ENCODE results near the gene LNX2. TPM values are rescaled to one million over a fixed set of nuclear protein-coding genes. Genes with fewer than 3 reads are reported as not detected.

Gene LNX2
- total RNA-seq, 2 donors from 2014 or later, result 26.1 to 36.4 TPM

DNA sequence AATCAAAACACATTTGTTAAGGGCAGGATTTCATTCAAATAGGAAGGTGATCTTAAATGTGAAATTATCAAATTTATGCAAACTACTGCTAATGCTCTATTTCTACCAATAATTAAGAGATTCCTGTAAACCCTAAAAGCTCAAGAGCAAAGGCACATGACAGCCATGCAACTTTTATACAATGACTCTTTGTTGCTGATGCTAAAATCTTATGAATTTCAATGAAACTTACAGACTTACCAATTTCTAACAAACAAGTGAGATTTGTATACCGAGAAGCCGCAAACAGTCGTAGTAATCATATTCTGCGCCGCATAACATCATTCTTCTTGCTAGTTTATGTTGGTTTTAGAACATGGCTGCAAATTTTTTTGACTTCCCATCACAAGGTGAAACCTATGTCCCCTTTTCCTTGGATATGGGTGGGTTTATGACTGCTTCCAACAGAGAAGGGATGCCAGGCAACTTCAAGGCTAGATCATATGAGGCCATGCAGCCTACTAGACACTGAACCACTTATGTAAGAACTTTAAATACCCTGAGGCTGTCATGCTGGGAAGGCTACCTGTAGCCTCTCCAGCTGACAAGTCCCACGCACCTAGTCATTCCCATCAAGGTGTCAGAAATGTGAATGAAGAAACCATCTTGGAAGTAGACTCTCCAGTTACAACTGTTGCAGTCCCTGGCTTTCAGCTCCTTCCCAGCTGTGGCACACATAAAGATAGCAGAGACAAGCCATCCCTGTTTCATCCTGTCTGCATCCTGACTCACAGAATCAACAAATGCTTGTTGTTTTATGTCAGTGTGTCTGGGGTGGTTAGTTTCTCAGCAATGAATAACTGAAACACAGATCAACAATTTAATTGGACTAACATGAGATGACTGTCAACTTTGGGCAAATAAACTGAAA lies 42.0 kb downstream of the LNX2 start:
- DNase-seq (no peak), ATAC-seq (no peak)
- intact Hi-C loops (cut with DNase I, micrococcal nuclease), result no loop called here

DNA sequence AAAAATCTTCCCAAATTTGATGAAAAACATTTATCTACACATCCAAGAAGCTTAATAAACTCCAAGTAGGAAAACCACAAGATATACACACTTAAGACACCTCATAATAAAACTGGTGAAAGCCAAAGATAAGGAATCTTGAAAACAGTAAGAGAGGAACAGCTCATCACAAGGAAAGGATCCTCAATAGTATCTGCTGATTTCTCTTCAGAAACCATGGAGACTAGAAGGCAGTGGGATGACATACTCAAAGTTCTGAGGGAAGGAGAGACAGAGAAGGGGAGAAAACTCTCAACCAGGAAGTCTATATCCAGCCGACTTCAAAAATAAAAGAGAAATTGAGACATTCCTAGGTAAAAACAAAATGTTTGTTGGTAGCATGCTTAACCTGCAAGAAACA lies 45.7 kb downstream of the LNX2 start:
- no peak for ATAC-seq
- DNase-seq, result no peak
- intact Hi-C loops (cut with DNase I, micrococcal nuclease), result no loop called here

- ATAC-seq (peak; percentile 74), DNase-seq (no peak)
- intact Hi-C loops (cut with DNase I, micrococcal nuclease), result no loop called here
These were observed 47.1 kb downstream of the LNX2 start for GRCh38 chr13:27573265-27573664.

DNA sequence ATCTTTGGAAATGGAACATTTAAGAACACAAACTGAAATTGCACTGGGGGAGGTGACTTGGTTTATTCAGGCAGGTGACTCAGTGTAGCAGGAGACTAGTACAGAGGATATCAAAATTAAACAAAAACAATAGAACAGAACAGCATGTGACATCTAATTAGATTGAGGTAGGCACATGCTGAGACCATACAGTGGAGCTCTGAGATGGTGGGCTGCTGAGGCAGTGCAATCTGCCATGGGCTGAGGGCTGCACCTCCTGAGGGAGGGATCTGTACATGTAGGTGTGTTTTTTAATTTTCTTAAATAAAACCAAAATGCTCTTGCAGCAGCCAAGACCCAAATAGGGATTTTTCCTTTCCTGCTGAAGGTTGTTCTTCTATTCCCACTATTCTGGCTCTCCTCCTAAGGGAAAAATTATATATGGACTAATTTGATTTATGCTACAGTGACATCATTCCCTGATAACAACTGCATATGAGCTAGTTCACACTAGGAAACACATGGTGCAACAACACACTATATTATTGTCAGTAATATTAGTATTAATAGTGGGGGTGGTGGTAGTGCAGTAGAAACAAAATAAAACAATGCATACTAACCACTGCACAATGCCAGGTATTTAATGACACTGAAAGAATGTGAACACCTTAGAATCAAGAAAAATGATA lies 48.0 kb downstream of the LNX2 start:
- intact Hi-C loops (cut with DNase I, micrococcal nuclease), result no loop called here
- ATAC-seq (no peak), DNase-seq (no peak)

GRCh38 chr13:27570906-27571305 lies 49.4 kb downstream of the LNX2 start:
- intact Hi-C loops (cut with DNase I, micrococcal nuclease), result no loop called here
- DNase-seq (no peak), ATAC-seq (no peak)

GRCh38 chr13:27569405-27569804 lies 50.9 kb downstream of the LNX2 start:
- intact Hi-C loops (cut with DNase I, micrococcal nuclease), result no loop called here
- ATAC-seq (no peak), DNase-seq (no peak)

- no peak for ATAC-seq
- intact Hi-C loops (cut with DNase I, micrococcal nuclease), result no loop called here
- DNase-seq, result no peak
These were observed 54.5 kb downstream of the LNX2 start for GRCh38 chr13:27565818-27566217.

DNA sequence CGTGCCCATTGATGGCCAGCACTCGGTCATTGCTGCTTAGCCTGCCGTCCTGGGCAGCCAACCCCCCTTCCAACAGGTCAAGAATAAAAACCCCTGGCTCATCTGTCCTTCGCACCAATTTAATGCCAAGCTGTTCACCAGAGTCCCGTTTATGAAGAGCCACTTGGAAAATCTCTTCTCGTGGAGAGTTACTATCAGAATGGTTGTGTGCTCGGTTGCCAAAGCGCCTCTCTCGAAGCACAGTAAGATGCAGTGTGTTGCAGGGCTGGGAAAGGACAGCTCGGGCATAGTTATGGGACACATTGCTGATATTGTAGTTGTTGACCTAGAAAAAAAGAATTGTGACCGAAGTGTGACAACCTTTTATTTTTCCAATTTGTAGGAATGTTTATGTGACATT lies 57.9 kb downstream of the LNX2 start:
- intact Hi-C loops (cut with DNase I, micrococcal nuclease), result no loop called here
- no peak for ATAC-seq
- no peak for DNase-seq

DNA sequence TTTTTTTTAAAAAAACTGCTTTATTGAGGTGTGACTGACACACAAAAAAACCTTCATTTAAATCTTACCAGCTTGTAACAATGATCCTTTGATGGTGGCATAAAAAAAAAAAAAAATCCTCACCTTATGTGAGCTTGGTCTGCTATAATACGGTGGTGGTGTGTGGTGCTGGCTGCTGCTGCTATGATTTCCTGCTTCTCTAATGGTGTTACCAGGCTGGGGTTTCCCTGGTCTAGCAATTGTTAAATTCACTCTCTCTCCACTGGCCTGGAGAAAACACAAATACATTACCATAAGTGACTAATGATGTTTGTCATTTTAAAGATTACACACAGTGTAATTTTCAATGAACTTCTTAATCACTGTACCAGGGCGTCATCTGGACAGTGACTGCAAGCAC lies 60.6 kb downstream of the LNX2 start:
- DNase-seq (no peak), ATAC-seq (no peak)
- intact Hi-C loops (cut with DNase I, micrococcal nuclease), result no loop called here

GRCh38 chr13:27556109-27556508 lies 64.2 kb downstream of the LNX2 start:
- intact Hi-C loops (cut with DNase I, micrococcal nuclease), result no loop called here
- DNase-seq (no peak), ATAC-seq (no peak)

GRCh38 chr13:27551562-27551961 lies 68.8 kb downstream of the LNX2 start:
- no peak for ATAC-seq
- intact Hi-C loops (cut with DNase I, micrococcal nuclease), result no loop called here
- no peak for DNase-seq

- intact Hi-C loops (cut with DNase I, micrococcal nuclease), result no loop called here
- peak; percentile 61 to 80 for DNase-seq
These were observed 70.8 kb downstream of the LNX2 start for GRCh38 chr13:27549406-27549981.

GRCh38 chr13:27542220-27542619 lies 78.1 kb downstream of the LNX2 start:
- intact Hi-C loops (cut with DNase I, micrococcal nuclease), result no loop called here
- DNase-seq, result no peak
- ATAC-seq, result no peak

More at GRCh38 chr13:27549406-27549981, 70.8 kb downstream of the LNX2 start:
- ATAC-seq, result peak; percentile 93

GRCh38 chr13:27541386-27541785 lies 78.9 kb downstream of the LNX2 start:
- ATAC-seq (no peak), DNase-seq (no peak)
- intact Hi-C loops (cut with DNase I, micrococcal nuclease), result no loop called here

DNA sequence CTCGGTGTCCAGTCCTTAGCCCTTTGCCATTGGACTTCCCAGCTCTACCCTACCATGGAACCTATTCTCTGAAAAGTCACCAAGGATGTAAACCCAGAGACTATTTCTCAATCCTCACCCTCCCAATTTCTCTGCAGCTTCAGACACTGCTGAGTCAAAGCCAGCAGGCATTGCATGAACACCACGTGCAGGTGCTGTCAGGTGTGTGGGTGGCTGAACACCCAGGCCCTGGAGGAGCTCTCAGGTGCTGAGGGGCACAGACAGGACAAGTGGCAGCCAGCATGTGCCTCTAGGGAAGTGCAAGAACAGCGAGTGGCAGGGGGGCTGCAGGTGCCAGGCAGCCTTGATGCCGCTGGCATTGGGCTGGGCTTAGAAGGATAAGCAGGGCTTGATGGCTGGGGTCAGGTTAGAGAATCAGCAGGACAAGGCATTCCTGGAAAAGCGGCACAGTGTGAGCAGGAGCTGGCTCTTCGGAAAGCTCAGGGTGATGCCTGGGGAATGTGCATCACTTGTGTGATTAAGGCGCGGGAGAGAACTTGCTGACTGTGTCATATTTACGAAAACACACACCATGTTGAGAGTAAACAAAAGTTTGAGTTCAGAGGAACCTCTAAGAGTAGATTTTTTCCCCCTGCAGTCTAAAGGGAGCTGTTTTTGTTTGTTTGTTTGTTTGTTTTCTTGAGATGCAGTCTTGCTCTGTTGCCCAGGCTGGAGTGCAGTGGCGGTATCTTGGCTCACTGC lies 83.8 kb downstream of the LNX2 start:
- ATAC-seq (no peak), DNase-seq (no peak)
- intact Hi-C loops (cut with DNase I, micrococcal nuclease), result loop anchor here in 1 of 2 donors (10.0 kb wide), 1 partner anchor 162 kb away; no protein-coding TSS in a partner anchor

GRCh38 chr13:27535546-27535945 lies 84.8 kb downstream of the LNX2 start:
- intact Hi-C loops (cut with DNase I, micrococcal nuclease), result loop anchor here in 1 of 2 donors (10.0 kb wide), 1 partner anchor 161 kb away; no protein-coding TSS in a partner anchor
- no peak for ATAC-seq
- no peak for DNase-seq

DNA sequence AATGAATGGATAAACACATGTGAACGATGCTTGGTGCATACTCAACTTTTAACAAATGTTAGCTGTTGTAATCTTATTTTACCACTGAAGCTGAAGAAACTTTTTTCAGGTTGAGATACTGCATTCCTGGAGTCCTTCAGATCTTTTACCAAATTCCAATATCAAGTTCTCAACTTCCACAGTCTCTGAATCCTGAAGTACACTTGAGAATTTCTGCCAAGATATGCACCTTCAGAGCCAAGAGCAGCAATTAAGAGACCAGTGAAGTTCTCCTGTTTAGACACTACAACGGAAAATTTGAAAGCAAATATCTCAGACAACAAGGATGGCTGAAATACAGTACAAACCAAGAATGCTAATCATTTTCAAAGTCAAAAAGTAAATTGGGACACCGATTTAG lies 85.3 kb downstream of the LNX2 start:
- no peak for DNase-seq
- intact Hi-C loops (cut with DNase I, micrococcal nuclease), result loop anchor here in 1 of 2 donors (5.0 to 10.0 kb wide), 2 partner anchors 160 to 292 kb away; no protein-coding TSS in a partner anchor
- no peak for ATAC-seq

- DNase-seq (no peak), ATAC-seq (peak; percentile 62)
- intact Hi-C loops (cut with DNase I, micrococcal nuclease), result loop anchor here in 1 of 2 donors (5.0 to 10.0 kb wide), 2 partner anchors 160 to 293 kb away; no protein-coding TSS in a partner anchor
These were observed 86.0 kb downstream of the LNX2 start for GRCh38 chr13:27534108-27534980.
